GM21447 (cell line): ENCODE results near the gene ADGRE1.

Experiments used
- ATAC-seq: cut with Tn5 transposase; IDR thresholded peaks from one replicate; pipeline ENCODE4 v1.9.1; 2021; ENCODE audit not compliant: unreplicated experiment

ADGRE1 gene

GRCh38 chr19:6873708-6874431 lies 13.5 kb upstream of the ADGRE1 start:
- ATAC-seq, result no peak

- no peak for ATAC-seq
Observed at GRCh38 chr19:6875218-6875617, 12.2 kb upstream of the ADGRE1 start.

- ATAC-seq, result no peak
Observed at GRCh38 chr19:6876748-6877147, 10.6 kb upstream of the ADGRE1 start.

- ATAC-seq, result no peak
Observed at GRCh38 chr19:6877766-6878165, 9.6 kb upstream of the ADGRE1 start.

GRCh38 chr19:6886277-6886897 lies 992 bp upstream of the ADGRE1 start:
- no peak for ATAC-seq

GRCh38 chr19:6888967-6889366 lies 1.6 kb downstream of the ADGRE1 start:
- no peak for ATAC-seq

- ATAC-seq, result no peak
Observed at GRCh38 chr19:6890401-6890913, 3.1 kb downstream of the ADGRE1 start.

GRCh38 chr19:6890938-6891337 lies 3.6 kb downstream of the ADGRE1 start:
- no peak for ATAC-seq

GRCh38 chr19:6891761-6892385 lies 4.5 kb downstream of the ADGRE1 start:
- ATAC-seq, result no peak

GRCh38 chr19:6894313-6894712 lies 6.9 kb downstream of the ADGRE1 start:
- ATAC-seq, result no peak

GRCh38 chr19:6903446-6903845 lies 16.1 kb downstream of the ADGRE1 start:
- ATAC-seq, result no peak

- no peak for ATAC-seq
Observed at GRCh38 chr19:6906559-6907060, 19.2 kb downstream of the ADGRE1 start.

GRCh38 chr19:6911523-6911922 lies 24.1 kb downstream of the ADGRE1 start:
- no peak for ATAC-seq

- no peak for ATAC-seq
Observed at GRCh38 chr19:6914321-6914720, 26.9 kb downstream of the ADGRE1 start.

- ATAC-seq, result no peak
Observed at GRCh38 chr19:6916952-6917351, 29.6 kb downstream of the ADGRE1 start.

- no peak for ATAC-seq
Observed at GRCh38 chr19:6925386-6925785, 38.0 kb downstream of the ADGRE1 start.

GRCh38 chr19:6925801-6926751 lies 38.7 kb downstream of the ADGRE1 start:
- no peak for ATAC-seq

- ATAC-seq, result no peak
Observed at GRCh38 chr19:6930190-6930589, 42.8 kb downstream of the ADGRE1 start.

GRCh38 chr19:6935069-6935468 lies 47.7 kb downstream of the ADGRE1 start:
- no peak for ATAC-seq

- ATAC-seq, result no peak
Observed at GRCh38 chr19:6935618-6936017, 48.2 kb downstream of the ADGRE1 start.

GRCh38 chr19:6945733-6946132 lies 58.4 kb downstream of the ADGRE1 start:
- ATAC-seq, result no peak
